ENCODE results near the gene ADISSP. TPM values are rescaled to one million over a fixed set of nuclear protein-coding genes. Genes with fewer than 3 reads are reported as not detected.

The ADISSP gene
- total and polyA plus RNA-seq, 9 of the 15 experiments (the other 6 are each of a cell fraction or from before 2014, with no cell fraction given): 1.4 to 70.6 (median 23.4) TPM

DNA sequence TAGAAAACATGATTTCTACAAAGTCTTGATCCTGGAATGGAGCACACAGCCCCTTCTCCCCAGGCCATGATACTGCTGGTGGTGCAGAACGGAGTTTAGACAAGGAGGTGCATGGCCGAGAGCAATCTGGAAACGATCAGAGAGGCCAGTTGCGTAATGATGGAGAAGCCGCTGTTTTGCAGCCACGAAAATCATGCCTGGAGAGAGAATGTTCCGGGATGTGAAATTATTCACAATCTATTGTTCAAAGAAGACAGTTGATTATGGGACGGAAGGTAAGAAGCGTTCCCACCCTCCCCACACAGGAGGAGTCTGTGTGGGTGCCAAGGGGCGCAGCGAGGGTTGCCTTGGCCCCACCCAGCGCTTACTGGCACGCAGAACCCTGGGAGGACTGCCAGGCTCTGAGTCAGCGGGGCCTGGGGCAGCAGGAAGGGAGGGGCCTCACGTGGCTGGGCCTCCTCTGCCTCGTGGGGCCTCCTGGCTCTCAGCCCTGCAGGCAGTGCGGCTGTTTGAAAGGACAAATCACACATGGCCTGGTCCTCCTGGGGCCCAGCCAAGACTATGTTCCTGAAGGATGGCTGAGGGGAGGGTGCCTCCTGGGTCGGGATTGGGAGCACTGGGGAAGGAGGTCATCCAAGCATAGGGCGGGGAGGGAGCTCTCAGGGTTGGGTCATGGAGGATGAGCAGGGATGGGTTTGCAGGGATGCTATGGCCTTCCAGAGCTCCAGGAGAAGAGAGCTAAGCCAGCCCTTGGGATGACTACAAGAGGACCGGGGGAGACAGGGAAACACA is 44.1 kb upstream of the ADISSP start (continued):
- TF ChIP-seq, protein P1, sequence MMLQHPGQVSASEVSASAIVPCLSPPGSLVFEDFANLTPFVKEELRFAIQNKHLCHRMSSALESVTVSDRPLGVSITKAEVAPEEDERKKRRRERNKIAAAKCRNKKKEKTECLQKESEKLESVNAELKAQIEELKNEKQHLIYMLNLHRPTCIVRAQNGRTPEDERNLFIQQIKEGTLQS (IDR thresholded peaks at IDR 0.05): peak; percentile 71
- TF ChIP-seq, protein P1 (CRISPR knock-in tag; conservative IDR thresholded peaks at IDR 0.05): no peak
- TF ChIP-seq, protein P2, sequence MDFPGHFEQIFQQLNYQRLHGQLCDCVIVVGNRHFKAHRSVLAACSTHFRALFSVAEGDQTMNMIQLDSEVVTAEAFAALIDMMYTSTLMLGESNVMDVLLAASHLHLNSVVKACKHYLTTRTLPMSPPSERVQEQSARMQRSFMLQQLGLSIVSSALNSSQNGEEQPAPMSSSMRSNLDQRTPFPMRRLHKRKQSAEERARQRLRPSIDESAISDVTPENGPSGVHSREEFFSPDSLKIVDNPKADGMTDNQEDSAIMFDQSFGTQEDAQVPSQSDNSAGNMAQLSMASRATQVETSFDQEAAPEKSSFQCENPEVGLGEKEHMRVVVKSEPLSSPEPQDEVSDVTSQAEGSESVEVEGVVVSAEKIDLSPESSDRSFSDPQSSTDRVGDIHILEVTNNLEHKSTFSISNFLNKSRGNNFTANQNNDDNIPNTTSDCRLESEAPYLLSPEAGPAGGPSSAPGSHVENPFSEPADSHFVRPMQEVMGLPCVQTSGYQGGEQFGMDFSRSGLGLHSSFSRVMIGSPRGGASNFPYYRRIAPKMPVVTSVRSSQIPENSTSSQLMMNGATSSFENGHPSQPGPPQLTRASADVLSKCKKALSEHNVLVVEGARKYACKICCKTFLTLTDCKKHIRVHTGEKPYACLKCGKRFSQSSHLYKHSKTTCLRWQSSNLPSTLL (IDR thresholded peaks at IDR 0.05): no peak
- TF ChIP-seq SMARCA4 (IDR thresholded peaks at IDR 0.05) (0 out of 2 replicates have a peak, but pooled peaks have one; percentile 25), MLLT1 (IDR thresholded peaks at IDR 0.05) (no peak), RBM25 (IDR thresholded peaks at IDR 0.05; ENCODE audit: low read depth, low read length, severe bottlenecking) (no peak), ETV5 (CRISPR knock-in tag; IDR thresholded peaks at IDR 0.05; ENCODE audit: low read depth) (no peak), LCOR (CRISPR knock-in tag; IDR thresholded peaks at IDR 0.05) (no peak), MYNN (IDR thresholded peaks at IDR 0.05) (no peak), MYNN (CRISPR knock-in tag; IDR thresholded peaks at IDR 0.05) (no peak), TCFL5 (CRISPR knock-in tag; conservative IDR thresholded peaks at IDR 0.05) (no peak), MAFG (tag; conservative IDR thresholded peaks at IDR 0.05) (no peak), MYC (IDR thresholded peaks at IDR 0.05; ENCODE audit: low read depth, low read length) (peak; percentile 64; the same call in 1 of the 2 replicates), MYC (CRISPR knock-in tag; IDR thresholded peaks at IDR 0.05; ENCODE audit: borderline replicate concordance, low read depth) (no peak), CCNT2 (IDR thresholded peaks at IDR 0.05; ENCODE audit: borderline replicate concordance, extremely low read depth, insufficient read length, low read depth, low read length) (peak; percentile 34), GTF2E2 (tag; IDR thresholded peaks at IDR 0.05) (no peak), ZC3H4 (CRISPR knock-in tag; IDR thresholded peaks at IDR 0.05; ENCODE audit: borderline replicate concordance) (no peak), POLR3A (IDR thresholded peaks at IDR 0.05; ENCODE audit: borderline replicate concordance, extremely low read depth, insufficient read depth, insufficient read length) (no peak), MAFF (IDR thresholded peaks at IDR 0.05; ENCODE audit: low read length) (no peak), EWSR1 (IDR thresholded peaks at IDR 0.05; ENCODE audit: borderline replicate concordance, low read depth, partially characterized antibody) (no peak), MTF1 (CRISPR knock-in tag; IDR thresholded peaks at IDR 0.05; ENCODE audit: borderline replicate concordance) (no peak), CREB5 (CRISPR knock-in tag; IDR thresholded peaks at IDR 0.05) (no peak), EZH2 (IDR thresholded peaks at IDR 0.05; ENCODE audit: borderline replicate concordance, low read depth, low read length) (no peak), ZNF184 (CRISPR knock-in tag; IDR thresholded peaks at IDR 0.05) (no peak)

All from K562 (cell line).